NT2/D1 (cell line): ENCODE results near the gene CHST8.

Experiments used
- DNase-seq: peaks from one replicate; pipeline ENCODE4 v3.0.0-alpha.2; 2011; ENCODE audit warnings: low read depth, low spot score
- H3K27me3 ChIP-seq: 2 replicates; pipeline ENCODE4 v1.6.0; 2011; ENCODE audit warnings: mild to moderate bottlenecking; ENCODE audit not compliant: insufficient read length, insufficient read depth
- H3K36me3 ChIP-seq: 2 replicates; pipeline ENCODE4 v1.6.1; 2011; ENCODE audit warnings: mild to moderate bottlenecking, low read length, mixed read lengths; ENCODE audit not compliant: insufficient read depth, insufficient read length
- H3K4me1 ChIP-seq: 2 replicates; pipeline ENCODE4 v1.5.1; 2011; ENCODE audit not compliant: insufficient read depth, insufficient read length
- H3K4me3 ChIP-seq: 2 replicates; pipeline ENCODE4 v1.5.1; 2011; ENCODE audit warnings: low read depth; ENCODE audit not compliant: insufficient read length
- H3K9ac ChIP-seq: 2 replicates; pipeline ENCODE4 v1.6.0; 2011; ENCODE audit warnings: low read depth; ENCODE audit not compliant: insufficient read length
- H3K9me3 ChIP-seq: 2 replicates; pipeline ENCODE4 v1.5.1; 2011; ENCODE audit warnings: mild to moderate bottlenecking, low read length; ENCODE audit not compliant: insufficient read depth
- SUZ12 ChIP-seq: IDR thresholded peaks from 2 replicates; pipeline ENCODE4 v1.6.1; 2011; ENCODE audit not compliant: insufficient read length, insufficient read depth; ENCODE audit errors: extremely low read depth
- YY1 ChIP-seq: IDR thresholded peaks from 2 replicates; pipeline ENCODE4 v1.6.1; 2011; ENCODE audit not compliant: insufficient read length, insufficient read depth
- ZNF274 ChIP-seq: IDR thresholded peaks from 2 replicates; pipeline ENCODE4 v1.6.1; 2011; ENCODE audit warnings: mild to moderate bottlenecking, low read depth, low read length

Gene CHST8

GRCh38 chr19:33777753-33778088 lies 156.0 kb downstream of the CHST8 start:
- TF ChIP-seq SUZ12 = no peak
- no peak for TF ChIP-seq ZNF274
- no peak for TF ChIP-seq YY1
- no peak overlapping the region for H3K4me3 ChIP-seq
- H3K36me3 ChIP-seq = no peaks in the 10 kb centered on the region
- DNase-seq = no peak
- H3K9me3 ChIP-seq = peaks cover 24% of the 10 kb centered on the region; the same call in 1 of the 2 replicates
- no peaks in the 10 kb centered on the region for H3K27me3 ChIP-seq
- peaks cover 3% of the 10 kb centered on the region for H3K4me1 ChIP-seq
- no peak overlapping the region for H3K9ac ChIP-seq

- Histone ChIP-seq H3K9ac (no peak overlapping the region), H3K9me3 (peaks cover 24% of the 10 kb centered on the region; the same call in 1 of the 2 replicates), H3K27me3 (no peaks in the 10 kb centered on the region), H3K4me1 (peaks cover 3% of the 10 kb centered on the region), H3K36me3 (no peaks in the 10 kb centered on the region), H3K4me3 (no peak overlapping the region)
- DNase-seq = no peak
- TF ChIP-seq ZNF274 = no peak
- TF ChIP-seq SUZ12 = no peak
- no peak for TF ChIP-seq YY1
Measured at GRCh38 chr19:33778089-33778791, 156.5 kb downstream of the CHST8 start.

- Histone ChIP-seq H3K9me3 (peaks cover 24% of the 10 kb centered on the region; the same call in 1 of the 2 replicates), H3K27me3 (no peaks in the 10 kb centered on the region), H3K4me3 (no peak overlapping the region), H3K36me3 (no peaks in the 10 kb centered on the region), H3K4me1 (peaks cover 3% of the 10 kb centered on the region), H3K9ac (no peak overlapping the region)
- DNase-seq = no peak
- no peak for TF ChIP-seq YY1
Measured at GRCh38 chr19:33779849-33780248, 158.1 kb downstream of the CHST8 start.

- H3K9me3 ChIP-seq = peaks cover 24% of the 10 kb centered on the region; the same call in 1 of the 2 replicates
- DNase-seq = no peak
- peaks cover 3% of the 10 kb centered on the region for H3K4me1 ChIP-seq
- no peaks in the 10 kb centered on the region for H3K36me3 ChIP-seq
- no peak overlapping the region for H3K4me3 ChIP-seq
- H3K9ac ChIP-seq = no peak overlapping the region
- no peaks in the 10 kb centered on the region for H3K27me3 ChIP-seq
- TF ChIP-seq SUZ12 (no peak), ZNF274 (no peak), YY1 (no peak)
Measured at GRCh38 chr19:33780251-33780650, 158.5 kb downstream of the CHST8 start.

- H3K9me3 ChIP-seq = peaks cover 24% of the 10 kb centered on the region; the same call in 1 of the 2 replicates
- H3K4me3 ChIP-seq = no peak overlapping the region
- H3K9ac ChIP-seq = no peak overlapping the region
- DNase-seq = no peak
- H3K27me3 ChIP-seq = no peaks in the 10 kb centered on the region
- peaks cover 3% of the 10 kb centered on the region for H3K4me1 ChIP-seq
- no peaks in the 10 kb centered on the region for H3K36me3 ChIP-seq
- TF ChIP-seq ZNF274 = no peak
- TF ChIP-seq SUZ12 = no peak
- TF ChIP-seq YY1 = no peak
Measured at GRCh38 chr19:33780746-33781145, 159.0 kb downstream of the CHST8 start.

- peaks cover 24% of the 10 kb centered on the region; the same call in 1 of the 2 replicates for H3K9me3 ChIP-seq
- H3K27me3 ChIP-seq = no peaks in the 10 kb centered on the region
- H3K36me3 ChIP-seq = no peaks in the 10 kb centered on the region
- DNase-seq = no peak
- TF ChIP-seq SUZ12 (no peak), ZNF274 (no peak), YY1 (no peak)
- H3K4me1 ChIP-seq = peaks cover 3% of the 10 kb centered on the region
- no peak overlapping the region for H3K4me3 ChIP-seq
- no peak overlapping the region for H3K9ac ChIP-seq
Measured at GRCh38 chr19:33781415-33781935, 159.7 kb downstream of the CHST8 start.

GRCh38 chr19:33781996-33782395 lies 160.2 kb downstream of the CHST8 start:
- H3K9me3 ChIP-seq = peaks cover 19% of the 10 kb centered on the region; the same call in 1 of the 2 replicates
- TF ChIP-seq YY1 (no peak), SUZ12 (no peak), ZNF274 (no peak)
- no peaks in the 10 kb centered on the region for H3K27me3 ChIP-seq
- H3K36me3 ChIP-seq = no peaks in the 10 kb centered on the region
- H3K4me3 ChIP-seq = no peak overlapping the region
- peaks cover 3% of the 10 kb centered on the region for H3K4me1 ChIP-seq
- no peak overlapping the region for H3K9ac ChIP-seq
- no peak for DNase-seq
